ENCODE results near the gene HMGCR. TPM values are rescaled to one million over a fixed set of nuclear protein-coding genes. Genes with fewer than 3 reads are reported as not detected.

HMGCR gene
- total RNA-seq, 4 donors from 2014 or later, result 11.4 to 54.4 (median 18.2) TPM

DNA sequence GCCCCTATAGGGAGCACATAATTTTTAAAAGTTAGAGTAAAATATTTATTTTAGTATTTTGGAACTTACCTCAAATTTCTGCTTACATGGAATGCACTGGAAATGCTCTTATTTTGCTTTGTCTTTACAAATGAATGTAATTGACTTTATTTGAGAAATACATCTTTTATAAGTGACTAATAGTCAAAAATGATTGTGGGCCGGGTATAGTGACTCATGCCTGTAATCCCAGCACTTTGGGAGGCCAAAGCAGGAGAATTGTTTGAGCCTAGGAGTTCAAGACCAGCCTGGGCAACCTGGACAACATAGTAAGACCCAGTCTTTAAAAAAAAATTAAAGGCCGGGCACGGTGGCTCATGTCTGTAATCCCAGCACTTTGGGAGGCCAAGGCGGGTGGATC lies 5.8 kb downstream of the HMGCR start:
- no peaks in the 10 kb centered on the region for H3K9me3 ChIP-seq
- peaks cover 0 to 45% (median 0%) of the 10 kb centered on the region in 3 donors for H3K36me3 ChIP-seq
- H3K4me3 ChIP-seq, result no peak overlapping the region
- TF ChIP-seq POLR2A (IDR thresholded peaks at IDR 0.05) (no peak), EP300 (IDR thresholded peaks at IDR 0.05) (no peak)
- TF ChIP-seq, protein P1, sequence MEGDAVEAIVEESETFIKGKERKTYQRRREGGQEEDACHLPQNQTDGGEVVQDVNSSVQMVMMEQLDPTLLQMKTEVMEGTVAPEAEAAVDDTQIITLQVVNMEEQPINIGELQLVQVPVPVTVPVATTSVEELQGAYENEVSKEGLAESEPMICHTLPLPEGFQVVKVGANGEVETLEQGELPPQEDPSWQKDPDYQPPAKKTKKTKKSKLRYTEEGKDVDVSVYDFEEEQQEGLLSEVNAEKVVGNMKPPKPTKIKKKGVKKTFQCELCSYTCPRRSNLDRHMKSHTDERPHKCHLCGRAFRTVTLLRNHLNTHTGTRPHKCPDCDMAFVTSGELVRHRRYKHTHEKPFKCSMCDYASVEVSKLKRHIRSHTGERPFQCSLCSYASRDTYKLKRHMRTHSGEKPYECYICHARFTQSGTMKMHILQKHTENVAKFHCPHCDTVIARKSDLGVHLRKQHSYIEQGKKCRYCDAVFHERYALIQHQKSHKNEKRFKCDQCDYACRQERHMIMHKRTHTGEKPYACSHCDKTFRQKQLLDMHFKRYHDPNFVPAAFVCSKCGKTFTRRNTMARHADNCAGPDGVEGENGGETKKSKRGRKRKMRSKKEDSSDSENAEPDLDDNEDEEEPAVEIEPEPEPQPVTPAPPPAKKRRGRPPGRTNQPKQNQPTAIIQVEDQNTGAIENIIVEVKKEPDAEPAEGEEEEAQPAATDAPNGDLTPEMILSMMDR (IDR thresholded peaks at IDR 0.05), result no peak
- H3K27me3 ChIP-seq, result no peaks in the 10 kb centered on the region
- peaks cover 0 to 35% (median 8%) of the 10 kb centered on the region in 4 donors for H3K4me1 ChIP-seq
- 92 to 96% methylated on average over 4 of the region's 4 CpGs for WGBS, 2 donors
- DNase-seq (ENCODE audit: low spot score in 2 of 2), result no peak
- no peak overlapping the region for H3K27ac ChIP-seq

DNA sequence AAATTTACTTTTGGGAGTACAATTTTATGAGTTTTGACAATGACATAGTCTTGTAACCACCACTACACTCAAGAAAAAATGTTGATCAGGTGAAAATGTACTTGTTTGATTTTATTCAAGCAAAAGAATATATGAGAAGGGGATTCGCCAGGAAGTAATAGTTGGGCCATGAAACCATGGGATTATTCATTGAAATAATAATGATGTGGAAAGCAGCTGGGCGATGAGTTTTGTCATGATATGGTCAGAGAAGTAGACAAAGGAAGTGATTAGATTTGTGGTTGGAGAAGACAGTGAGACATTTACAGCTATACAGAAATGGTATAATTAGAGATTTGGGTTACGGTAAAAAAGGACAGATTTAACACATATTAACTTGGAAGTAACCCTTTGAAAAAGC lies 11.2 kb downstream of the HMGCR start:
- H3K9me3 ChIP-seq, result no peaks in the 10 kb centered on the region
- TF ChIP-seq POLR2A (IDR thresholded peaks at IDR 0.05) (no peak), EP300 (IDR thresholded peaks at IDR 0.05) (no peak)
- H3K36me3 ChIP-seq, result peaks cover 0 to 94% (median 25%) of the 10 kb centered on the region in 3 donors
- DNase-seq (ENCODE audit: low spot score in 2 of 2), result no peak
- H3K4me3 ChIP-seq, result no peak overlapping the region
- no peak overlapping the region for H3K27ac ChIP-seq
- no peaks in the 10 kb centered on the region for H3K27me3 ChIP-seq
- WGBS, 2 donors, result 87 to 92% methylated on average over 3 of the region's 3 CpGs
- H3K4me1 ChIP-seq, result no peaks in the 10 kb centered on the region

GRCh38 chr5:75349663-75350062 lies 12.6 kb downstream of the HMGCR start:
- H3K27me3 ChIP-seq, result no peaks in the 10 kb centered on the region
- no peaks in the 10 kb centered on the region for H3K9me3 ChIP-seq
- H3K36me3 ChIP-seq, result peaks cover 2 to 92% (median 25%) of the 10 kb centered on the region in 3 donors
- no peak for TF ChIP-seq EP300 (IDR thresholded peaks at IDR 0.05)
- no peak for TF ChIP-seq POLR2A (IDR thresholded peaks at IDR 0.05)
- TF ChIP-seq, protein P1 (IDR thresholded peaks at IDR 0.05), result no peak
- no peak for DNase-seq (ENCODE audit: low spot score in 2 of 2)
- 89 to 91% methylated on average over 2 of the region's 2 CpGs for WGBS, 2 donors
- no peak overlapping the region for H3K27ac ChIP-seq
- no peaks in the 10 kb centered on the region for H3K4me1 ChIP-seq
- no peak overlapping the region for H3K4me3 ChIP-seq

DNA sequence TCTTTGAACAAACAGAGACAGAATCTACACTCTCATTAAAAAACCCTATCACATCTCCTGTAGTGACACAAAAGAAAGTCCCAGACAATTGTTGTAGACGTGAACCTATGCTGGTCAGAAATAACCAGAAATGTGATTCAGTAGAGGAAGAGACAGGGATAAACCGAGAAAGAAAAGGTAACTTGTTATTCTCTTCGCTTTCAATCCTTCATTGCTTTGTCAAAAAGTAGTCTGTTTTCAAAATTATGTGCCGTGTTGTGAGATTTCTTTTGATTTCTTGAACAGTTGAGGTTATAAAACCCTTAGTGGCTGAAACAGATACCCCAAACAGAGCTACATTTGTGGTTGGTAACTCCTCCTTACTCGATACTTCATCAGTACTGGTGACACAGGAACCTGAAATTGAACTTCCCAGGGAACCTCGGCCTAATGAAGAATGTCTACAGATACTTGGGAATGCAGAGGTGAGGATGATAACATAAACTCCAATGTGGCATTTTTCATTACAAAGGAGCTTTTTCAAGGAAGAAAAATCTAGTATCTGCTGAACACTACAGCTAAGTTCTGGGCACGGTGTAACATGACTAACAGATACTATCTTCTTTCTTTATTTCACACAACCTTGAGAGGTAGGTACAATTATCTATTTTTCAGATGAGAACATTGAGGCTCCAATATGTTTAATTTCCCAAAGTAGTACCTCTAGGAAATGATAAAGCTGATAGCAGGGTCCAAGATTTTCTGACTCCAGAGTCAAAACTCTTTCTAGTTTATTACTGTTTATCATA lies 14.3 kb downstream of the HMGCR start:
- no peaks in the 10 kb centered on the region for H3K27me3 ChIP-seq
- no peaks in the 10 kb centered on the region for H3K9me3 ChIP-seq
- DNase-seq (ENCODE audit: low spot score in 2 of 2), result no peak
- peaks cover 2 to 92% (median 37%) of the 10 kb centered on the region in 3 donors for H3K36me3 ChIP-seq
- no peak for TF ChIP-seq POLR2A (IDR thresholded peaks at IDR 0.05)
- TF ChIP-seq, protein P1 (IDR thresholded peaks at IDR 0.05), result no peak
- no peak for TF ChIP-seq EP300 (IDR thresholded peaks at IDR 0.05)
- 93 to 95% methylated on average over 7 of the region's 7 CpGs for WGBS, 2 donors
- no peak overlapping the region for H3K4me3 ChIP-seq
- no peaks in the 10 kb centered on the region for H3K4me1 ChIP-seq
- H3K27ac ChIP-seq, result no peak overlapping the region

DNA sequence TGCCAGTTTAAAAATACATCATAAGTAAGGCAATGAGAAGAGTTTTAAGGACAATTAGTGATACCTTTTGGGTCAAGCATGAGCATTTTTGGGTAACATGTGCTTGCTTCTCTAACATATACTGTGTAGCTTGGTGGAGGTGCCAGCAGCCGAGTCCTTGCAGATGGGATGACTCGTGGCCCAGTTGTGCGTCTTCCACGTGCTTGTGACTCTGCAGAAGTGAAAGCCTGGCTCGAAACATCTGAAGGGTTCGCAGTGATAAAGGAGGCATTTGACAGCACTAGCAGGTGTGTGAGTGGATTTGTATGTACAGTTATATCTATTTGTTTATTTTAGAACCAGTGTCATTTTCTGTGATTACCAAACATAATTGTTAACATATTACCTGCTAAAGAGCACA lies 18.2 kb downstream of the HMGCR start:
- H3K36me3 ChIP-seq, result peaks cover 2 to 97% (median 33%) of the 10 kb centered on the region in 3 donors
- WGBS, 2 donors, result 95 to 96% methylated on average over 6 of the region's 6 CpGs
- no peak for DNase-seq (ENCODE audit: low spot score in 2 of 2)
- no peaks in the 10 kb centered on the region for H3K9me3 ChIP-seq
- no peaks in the 10 kb centered on the region for H3K27me3 ChIP-seq
- H3K4me1 ChIP-seq, result no peaks in the 10 kb centered on the region
- TF ChIP-seq, protein P1 (IDR thresholded peaks at IDR 0.05), result no peak
- no peak for TF ChIP-seq POLR2A (IDR thresholded peaks at IDR 0.05)
- TF ChIP-seq EP300 (IDR thresholded peaks at IDR 0.05), result no peak
- H3K27ac ChIP-seq, result no peak overlapping the region
- H3K4me3 ChIP-seq, result no peak overlapping the region
